ENCODE data around the gene ARTN. TPM values are rescaled to one million over a fixed set of nuclear protein-coding genes. Genes with fewer than 3 reads are reported as not detected.
A peak's percentile ranks its signal among the peaks of the same experiment; 100 is the strongest.

Gene ARTN
- total RNA-seq, 1 experiment from 2014 or later: 36.0 TPM

DNA sequence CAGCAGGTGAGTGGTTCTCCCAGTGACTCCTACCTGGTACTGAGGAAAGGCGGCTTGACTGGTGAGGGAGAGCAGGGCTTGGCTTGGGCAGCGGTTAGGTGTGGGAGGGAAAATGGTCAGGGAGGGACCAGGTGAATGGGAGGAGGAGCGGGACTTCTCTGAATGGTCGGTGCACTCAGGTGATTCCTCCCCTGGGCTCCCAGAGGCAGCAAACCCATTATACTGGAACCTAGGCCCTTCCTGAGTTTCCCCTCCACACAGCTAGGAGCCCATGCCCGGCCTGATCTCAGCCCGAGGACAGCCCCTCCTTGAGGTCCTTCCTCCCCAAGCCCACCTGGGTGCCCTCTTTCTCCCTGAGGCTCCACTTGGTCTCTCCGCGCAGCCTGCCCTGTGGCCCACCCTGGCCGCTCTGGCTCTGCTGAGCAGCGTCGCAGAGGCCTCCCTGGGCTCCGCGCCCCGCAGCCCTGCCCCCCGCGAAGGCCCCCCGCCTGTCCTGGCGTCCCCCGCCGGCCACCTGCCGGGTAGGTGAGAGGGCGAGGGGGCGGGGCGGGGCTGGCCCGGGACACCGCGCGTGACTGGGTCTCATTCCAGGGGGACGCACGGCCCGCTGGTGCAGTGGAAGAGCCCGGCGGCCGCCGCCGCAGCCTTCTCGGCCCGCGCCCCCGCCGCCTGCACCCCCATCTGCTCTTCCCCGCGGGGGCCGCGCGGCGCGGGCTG lies 2.3 kb downstream of the ARTN start:
- no TSS peak for BruUV-seq (replicated peaks)
- DNase-seq (peak; percentile 27), ATAC-seq (no peak)
- H3K4me3 ChIP-seq (ENCODE audit: low read length): peak overlapping the region; percentile 60
- no peaks in the 10 kb centered on the region for H3K27me3 ChIP-seq (ENCODE audit: low read length)
- no peak overlapping the region for H3K9ac ChIP-seq (ENCODE audit: low read length)
- POLR2A ChIA-PET (ENCODE audit: unreplicated experiment): interaction anchor here (0.5 kb wide), 1 partner anchor 12 kb away, joined by 3 read pairs; no protein-coding TSS in a partner anchor
- no peak overlapping the region for H3K27ac ChIP-seq (ENCODE audit: low read length)
- CTCF ChIA-PET: interaction anchor here (0.6 to 3.9 kb wide), 6 partner anchors 10 to 270 kb away, joined by 3 to 83 read pairs (median 4); partner anchors contain the start of gene ST3GAL3
- H3K9me3 ChIP-seq (ENCODE audit: low read length): no peaks in the 10 kb centered on the region
- intact Hi-C loops (cut with micrococcal nuclease): loop anchor here (2.0 kb wide), 1 partner anchor 407 kb away; no protein-coding TSS in a partner anchor
- no peaks in the 10 kb centered on the region; the same call in 1 of the 2 replicates for H3K36me3 ChIP-seq (ENCODE audit: low read depth, low read length)
- H2AFZ ChIP-seq (ENCODE audit: low read length): no peak overlapping the region
- no peaks in the 10 kb centered on the region for H3K9me2 ChIP-seq (replicated peaks; ENCODE audit: low read length)
- peaks cover 43% of the 10 kb centered on the region for H3K4me1 ChIP-seq (ENCODE audit: insufficient read depth, low read length)
- H3K79me2 ChIP-seq (ENCODE audit: low read length): peaks cover 6% of the 10 kb centered on the region; the same call in 1 of the 2 replicates
- H3F3A ChIP-seq (ENCODE audit: low read length, unreplicated experiment): no peaks in the 10 kb centered on the region
- no peaks in the 10 kb centered on the region for H4K20me1 ChIP-seq (ENCODE audit: low read length)
- H3K4me2 ChIP-seq (ENCODE audit: low read length): peak overlapping the region; percentile 82
- TF ChIP-seq EZH2 (IDR thresholded peaks at IDR 0.05; ENCODE audit: low read length, unreplicated experiment): no peak

DNA sequence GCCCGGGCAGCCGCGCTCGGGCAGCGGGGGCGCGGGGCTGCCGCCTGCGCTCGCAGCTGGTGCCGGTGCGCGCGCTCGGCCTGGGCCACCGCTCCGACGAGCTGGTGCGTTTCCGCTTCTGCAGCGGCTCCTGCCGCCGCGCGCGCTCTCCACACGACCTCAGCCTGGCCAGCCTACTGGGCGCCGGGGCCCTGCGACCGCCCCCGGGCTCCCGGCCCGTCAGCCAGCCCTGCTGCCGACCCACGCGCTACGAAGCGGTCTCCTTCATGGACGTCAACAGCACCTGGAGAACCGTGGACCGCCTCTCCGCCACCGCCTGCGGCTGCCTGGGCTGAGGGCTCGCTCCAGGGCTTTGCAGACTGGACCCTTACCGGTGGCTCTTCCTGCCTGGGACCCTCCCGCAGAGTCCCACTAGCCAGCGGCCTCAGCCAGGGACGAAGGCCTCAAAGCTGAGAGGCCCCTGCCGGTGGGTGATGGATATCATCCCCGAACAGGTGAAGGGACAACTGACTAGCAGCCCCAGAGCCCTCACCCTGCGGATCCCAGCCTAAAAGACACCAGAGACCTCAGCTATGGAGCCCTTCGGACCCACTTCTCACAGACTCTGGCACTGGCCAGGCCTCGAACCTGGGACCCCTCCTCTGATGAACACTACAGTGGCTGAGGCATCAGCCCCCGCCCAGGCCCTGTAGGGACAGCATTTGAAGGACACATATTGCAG lies 3.0 kb downstream of the ARTN start:
- H3K9me2 ChIP-seq (replicated peaks; ENCODE audit: low read length): no peaks in the 10 kb centered on the region
- no peaks in the 10 kb centered on the region for H3K27me3 ChIP-seq (ENCODE audit: low read length)
- peak overlapping the region; percentile 64 for H3K4me3 ChIP-seq (ENCODE audit: low read length)
- BruUV-seq (replicated peaks): no TSS peak
- DNase-seq: peak; percentile 32
- POLR2A ChIA-PET (ENCODE audit: unreplicated experiment): no interaction called here
- CTCF ChIA-PET: interaction anchor here (0.6 to 2.5 kb wide), 3 partner anchors 9 to 271 kb away, joined by 3 to 9 read pairs (median 4); partner anchors contain the start of gene ATP6V0B
- H3K36me3 ChIP-seq (ENCODE audit: low read depth, low read length): no peaks in the 10 kb centered on the region; the same call in 1 of the 2 replicates
- no peaks in the 10 kb centered on the region for H4K20me1 ChIP-seq (ENCODE audit: low read length)
- H3K4me2 ChIP-seq (ENCODE audit: low read length): peak overlapping the region; percentile 83
- H3K79me2 ChIP-seq (ENCODE audit: low read length): peaks cover 6% of the 10 kb centered on the region; the same call in 1 of the 2 replicates
- H3K9me3 ChIP-seq (ENCODE audit: low read length): no peaks in the 10 kb centered on the region
- H2AFZ ChIP-seq (ENCODE audit: low read length): peak overlapping the region; percentile 62
- H3K4me1 ChIP-seq (ENCODE audit: insufficient read depth, low read length): peaks cover 43% of the 10 kb centered on the region
- TF ChIP-seq EZH2 (IDR thresholded peaks at IDR 0.05; ENCODE audit: low read length, unreplicated experiment): no peak
- TF ChIP-seq, protein P1, sequence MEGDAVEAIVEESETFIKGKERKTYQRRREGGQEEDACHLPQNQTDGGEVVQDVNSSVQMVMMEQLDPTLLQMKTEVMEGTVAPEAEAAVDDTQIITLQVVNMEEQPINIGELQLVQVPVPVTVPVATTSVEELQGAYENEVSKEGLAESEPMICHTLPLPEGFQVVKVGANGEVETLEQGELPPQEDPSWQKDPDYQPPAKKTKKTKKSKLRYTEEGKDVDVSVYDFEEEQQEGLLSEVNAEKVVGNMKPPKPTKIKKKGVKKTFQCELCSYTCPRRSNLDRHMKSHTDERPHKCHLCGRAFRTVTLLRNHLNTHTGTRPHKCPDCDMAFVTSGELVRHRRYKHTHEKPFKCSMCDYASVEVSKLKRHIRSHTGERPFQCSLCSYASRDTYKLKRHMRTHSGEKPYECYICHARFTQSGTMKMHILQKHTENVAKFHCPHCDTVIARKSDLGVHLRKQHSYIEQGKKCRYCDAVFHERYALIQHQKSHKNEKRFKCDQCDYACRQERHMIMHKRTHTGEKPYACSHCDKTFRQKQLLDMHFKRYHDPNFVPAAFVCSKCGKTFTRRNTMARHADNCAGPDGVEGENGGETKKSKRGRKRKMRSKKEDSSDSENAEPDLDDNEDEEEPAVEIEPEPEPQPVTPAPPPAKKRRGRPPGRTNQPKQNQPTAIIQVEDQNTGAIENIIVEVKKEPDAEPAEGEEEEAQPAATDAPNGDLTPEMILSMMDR (conservative IDR thresholded peaks at IDR 0.05; ENCODE audit: low read depth, low read length): peak; percentile 39; the same call in 1 of the 2 replicates
- TF ChIP-seq EZH2phosphoT487 (IDR thresholded peaks at IDR 0.05; ENCODE audit: borderline replicate concordance, low read length): no peak
- H3K9ac ChIP-seq (ENCODE audit: low read length): no peak overlapping the region
- 0 out of 2 replicates have a peak overlapping the region, but pooled peaks have one; percentile 9 for H3K27ac ChIP-seq (ENCODE audit: low read length)
- intact Hi-C loops (cut with micrococcal nuclease): no loop called here
- H3F3A ChIP-seq (ENCODE audit: low read length, unreplicated experiment): no peaks in the 10 kb centered on the region
- ATAC-seq: peak; percentile 9

DNA sequence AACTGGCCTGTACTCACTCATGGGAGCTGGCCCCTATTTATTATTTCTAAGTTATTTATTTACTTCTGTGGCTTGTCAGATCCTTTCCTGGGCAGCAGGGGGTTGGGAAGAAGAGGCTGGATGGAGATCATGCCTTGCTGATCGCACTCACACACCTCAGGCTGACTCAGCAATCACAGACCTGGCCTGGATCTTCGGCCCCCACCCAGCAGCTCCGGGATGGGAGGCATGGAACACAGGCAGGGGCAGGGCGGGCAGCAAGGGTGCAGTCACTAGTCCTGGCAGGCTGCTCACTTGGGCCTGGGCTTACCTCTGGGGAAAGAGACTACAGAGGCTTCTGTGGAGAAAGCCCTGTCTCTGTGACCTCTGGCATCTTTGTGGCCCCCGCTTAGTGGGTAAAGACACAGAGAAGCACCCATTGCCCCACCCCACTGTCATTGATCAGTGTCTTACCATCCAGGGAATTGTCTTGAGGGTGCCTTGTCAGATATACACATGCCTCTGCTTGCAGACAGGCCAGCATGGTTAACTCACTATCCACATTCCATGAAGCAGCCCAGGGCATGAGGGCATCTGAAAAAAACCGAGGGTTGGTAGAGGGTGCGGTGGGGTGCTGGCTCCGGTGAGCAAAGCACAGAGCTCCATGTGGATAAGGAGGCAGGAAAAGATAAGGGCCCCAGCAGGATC lies 3.7 kb downstream of the ARTN start:
- Histone ChIP-seq H2AFZ (ENCODE audit: low read length) (no peak overlapping the region), H3K4me3 (ENCODE audit: low read length) (peak overlapping the region; percentile 64; the same call in 1 of the 2 replicates), H3K27me3 (ENCODE audit: low read length) (no peaks in the 10 kb centered on the region), H3K27ac (ENCODE audit: low read length) (0 out of 2 replicates have a peak overlapping the region, but pooled peaks have one; percentile 9), H3K9me3 (ENCODE audit: low read length) (no peaks in the 10 kb centered on the region), H3K4me2 (ENCODE audit: low read length) (peak overlapping the region; percentile 83), H3K9ac (ENCODE audit: low read length) (no peak overlapping the region), H3F3A (ENCODE audit: low read length, unreplicated experiment) (no peaks in the 10 kb centered on the region), H3K79me2 (ENCODE audit: low read length) (peaks cover 6% of the 10 kb centered on the region; the same call in 1 of the 2 replicates), H3K4me1 (ENCODE audit: insufficient read depth, low read length) (peaks cover 43% of the 10 kb centered on the region), H3K36me3 (ENCODE audit: low read depth, low read length) (no peaks in the 10 kb centered on the region; the same call in 1 of the 2 replicates), H4K20me1 (ENCODE audit: low read length) (no peaks in the 10 kb centered on the region), H3K9me2 (replicated peaks; ENCODE audit: low read length) (no peaks in the 10 kb centered on the region)
- intact Hi-C loops (cut with micrococcal nuclease): no loop called here
- CTCF ChIA-PET: interaction anchor here (0.7 to 0.9 kb wide), 2 partner anchors 38 to 174 kb away, joined by 3 to 4 read pairs; partner anchors contain the start of gene ATP6V0B
- DNase-seq: peak; percentile 48
- ATAC-seq: no peak
- TF ChIP-seq EZH2phosphoT487 (IDR thresholded peaks at IDR 0.05; ENCODE audit: borderline replicate concordance, low read length) (no peak), EZH2 (IDR thresholded peaks at IDR 0.05; ENCODE audit: low read length, unreplicated experiment) (no peak)
- TF ChIP-seq, protein P1 (conservative IDR thresholded peaks at IDR 0.05; ENCODE audit: low read depth, low read length): no peak
- no TSS peak for BruUV-seq (replicated peaks)
- POLR2A ChIA-PET (ENCODE audit: unreplicated experiment): interaction anchor here (0.6 kb wide), 1 partner anchor 83 kb away, joined by 4 read pairs; no protein-coding TSS in a partner anchor

Measured in PC-3 (cell line).